Kidney epithelial cell (primary cell): ENCODE measurements around the gene B3GNT7. TPM values are rescaled to one million over a fixed set of nuclear protein-coding genes. Genes with fewer than 3 reads are reported as not detected.
"Not testable (repeated sequence)": the region's sequence is repeated elsewhere in the genome, so short reads cannot be mapped to it uniquely, and the experiment has no call there.

Experiments
- DNase-seq: peaks from one replicate; pipeline ENCODE4 v3.0.0-alpha.2; 2010; ENCODE audit warnings: low read depth
- H3K27me3 ChIP-seq: 2 replicates; pipeline ENCODE4 v1.6.0; 2011; ENCODE audit warnings: low read length; ENCODE audit not compliant: control insufficient read depth, insufficient read depth
- H3K36me3 ChIP-seq: 2 replicates; pipeline ENCODE4 v1.5.1; 2011; ENCODE audit warnings: low read length; ENCODE audit not compliant: control insufficient read depth, insufficient read depth
- H3K4me3 ChIP-seq: 2 replicates; pipeline ENCODE4 v1.5.1; 2011; ENCODE audit warnings: low read depth, mild to moderate bottlenecking, control low read depth, low read length
- total RNA-seq: library from RNA; depleted of rRNA; stranded (reverse); fragments of >200 nt; gene quantifications from 2 replicates; pipeline ENCODE4 v1.2.3, GENCODE V29; 2015
- TF ChIP-seq, protein P1 (sequence below): IDR thresholded peaks from 2 replicates; pipeline ENCODE4 v1.5.1; 2011; ENCODE audit warnings: mild to moderate bottlenecking, moderate library complexity, low read length, control low read depth, inconsistent platforms; ENCODE audit not compliant: insufficient read depth, poor library complexity, severe bottlenecking

The B3GNT7 gene
- total RNA-seq, 1 donor from 2014 or later: 8.8 TPM

DNA sequence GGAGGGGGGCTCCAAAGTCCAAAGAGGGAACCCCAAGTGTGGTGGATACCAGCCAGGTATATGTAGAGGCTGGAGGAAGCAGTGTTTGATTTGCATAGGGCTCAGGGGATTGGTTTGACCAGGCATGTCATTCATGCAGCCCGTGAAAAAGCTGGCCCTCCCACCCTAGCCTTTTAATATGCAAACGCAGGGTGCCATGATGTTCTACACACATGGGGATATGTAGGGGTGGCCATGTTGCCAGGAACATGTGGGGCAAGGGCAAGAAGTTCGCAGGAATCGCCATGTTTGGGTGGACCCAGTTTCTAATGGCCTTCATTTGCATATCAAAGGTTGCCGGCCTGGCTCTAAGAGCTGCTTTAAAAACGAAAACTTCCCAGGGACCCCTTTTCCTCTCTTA, 33.6 kb downstream of the B3GNT7 start:
- no peak overlapping the region for H3K4me3 ChIP-seq
- H3K27me3 ChIP-seq: no peaks in the 10 kb centered on the region
- no peak for DNase-seq
- no peaks in the 10 kb centered on the region for H3K36me3 ChIP-seq
- TF ChIP-seq, protein P1, sequence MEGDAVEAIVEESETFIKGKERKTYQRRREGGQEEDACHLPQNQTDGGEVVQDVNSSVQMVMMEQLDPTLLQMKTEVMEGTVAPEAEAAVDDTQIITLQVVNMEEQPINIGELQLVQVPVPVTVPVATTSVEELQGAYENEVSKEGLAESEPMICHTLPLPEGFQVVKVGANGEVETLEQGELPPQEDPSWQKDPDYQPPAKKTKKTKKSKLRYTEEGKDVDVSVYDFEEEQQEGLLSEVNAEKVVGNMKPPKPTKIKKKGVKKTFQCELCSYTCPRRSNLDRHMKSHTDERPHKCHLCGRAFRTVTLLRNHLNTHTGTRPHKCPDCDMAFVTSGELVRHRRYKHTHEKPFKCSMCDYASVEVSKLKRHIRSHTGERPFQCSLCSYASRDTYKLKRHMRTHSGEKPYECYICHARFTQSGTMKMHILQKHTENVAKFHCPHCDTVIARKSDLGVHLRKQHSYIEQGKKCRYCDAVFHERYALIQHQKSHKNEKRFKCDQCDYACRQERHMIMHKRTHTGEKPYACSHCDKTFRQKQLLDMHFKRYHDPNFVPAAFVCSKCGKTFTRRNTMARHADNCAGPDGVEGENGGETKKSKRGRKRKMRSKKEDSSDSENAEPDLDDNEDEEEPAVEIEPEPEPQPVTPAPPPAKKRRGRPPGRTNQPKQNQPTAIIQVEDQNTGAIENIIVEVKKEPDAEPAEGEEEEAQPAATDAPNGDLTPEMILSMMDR: no peak

DNA sequence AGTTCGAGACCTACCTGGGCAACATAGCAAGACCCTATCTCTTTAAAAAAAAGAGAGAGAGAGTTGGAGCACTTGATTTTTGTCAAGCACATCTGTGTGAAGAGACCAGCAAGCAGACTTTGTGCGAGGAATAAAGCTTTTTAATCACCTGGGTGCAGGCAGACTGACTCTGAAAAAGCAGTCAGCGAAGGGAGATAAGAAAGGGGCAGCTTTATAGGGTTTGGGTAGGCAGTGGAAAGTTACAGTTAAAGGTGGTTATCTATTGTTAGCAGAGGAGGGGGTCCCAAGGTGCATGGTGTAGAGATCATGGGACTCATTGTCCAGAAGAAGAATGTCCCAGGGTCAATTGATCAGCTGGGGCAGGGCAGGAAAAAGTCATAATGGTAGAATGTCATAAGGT, 34.4 kb downstream of the B3GNT7 start:
- Histone ChIP-seq H3K36me3 (no peaks in the 10 kb centered on the region), H3K27me3 (no peaks in the 10 kb centered on the region), H3K4me3 (no peak overlapping the region)
- DNase-seq: no peak
- TF ChIP-seq, protein P1: no peak

DNA sequence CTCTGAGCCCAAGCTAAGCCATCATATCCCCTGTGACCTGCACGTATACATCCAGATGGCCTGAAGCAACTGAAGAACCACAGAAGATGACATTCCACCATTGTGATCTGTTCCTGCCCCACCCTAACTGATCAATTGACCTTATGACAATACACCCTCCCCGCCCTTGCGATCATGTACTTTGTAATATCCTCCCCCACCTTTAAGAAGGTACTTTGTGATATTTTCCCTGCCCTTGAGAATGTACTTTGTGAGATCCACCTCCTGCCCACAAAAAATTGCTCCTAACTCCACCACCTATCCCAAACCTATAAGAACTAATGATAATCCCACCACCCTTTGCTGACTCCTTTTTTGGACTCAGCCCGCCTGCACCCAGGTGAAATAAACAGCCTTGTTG, 34.9 kb downstream of the B3GNT7 start:
- H3K27me3 ChIP-seq, H3K4me3 ChIP-seq, H3K36me3 ChIP-seq, DNase-seq: not testable (repeated sequence)

DNA sequence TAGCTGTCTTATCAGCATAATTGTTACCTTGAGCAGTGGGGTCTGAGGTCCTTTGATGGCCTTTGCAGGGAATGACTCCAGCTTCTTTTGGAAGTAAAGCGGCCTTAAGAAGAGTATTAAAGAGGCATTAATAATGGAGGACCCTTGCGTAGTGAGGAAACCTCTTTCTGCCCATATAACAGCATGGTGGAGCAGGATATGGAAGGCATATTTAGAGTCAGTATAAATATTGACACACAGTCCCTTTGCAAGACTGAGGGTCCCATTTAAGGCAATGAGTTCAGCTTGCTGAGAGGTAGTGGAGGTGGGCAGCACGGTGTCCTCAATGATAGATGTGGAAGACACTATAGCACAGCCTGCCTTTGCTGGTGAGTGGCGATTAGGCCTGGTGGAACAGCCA, 36.1 kb downstream of the B3GNT7 start:
- Histone ChIP-seq H3K4me3 (no peak overlapping the region), H3K36me3 (no peaks in the 10 kb centered on the region), H3K27me3 (no peaks in the 10 kb centered on the region)
- TF ChIP-seq, protein P1: no peak
- no peak for DNase-seq

DNA sequence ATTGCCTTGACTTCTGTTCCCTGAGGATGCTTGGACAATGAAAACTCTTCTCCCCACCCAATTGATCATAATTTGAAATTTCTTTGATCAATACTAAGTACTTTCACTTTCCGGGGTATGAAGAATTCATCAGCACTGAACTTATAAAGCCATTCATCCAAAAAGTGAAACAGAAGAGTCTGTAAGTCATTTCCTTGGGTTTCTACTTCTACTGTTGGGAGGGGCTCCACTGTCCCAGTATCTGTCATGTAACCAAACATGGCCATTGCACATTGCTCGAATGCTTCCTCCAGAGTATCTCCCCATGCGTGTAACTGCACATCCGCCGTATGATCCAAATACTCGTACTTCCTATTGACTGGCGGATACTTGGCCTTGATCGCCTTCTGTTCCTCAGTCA, 38.5 kb downstream of the B3GNT7 start:
- H3K36me3 ChIP-seq: no peaks in the 10 kb centered on the region
- no peak for DNase-seq
- TF ChIP-seq, protein P1: no peak
- H3K4me3 ChIP-seq: no peak overlapping the region
- H3K27me3 ChIP-seq: no peaks in the 10 kb centered on the region

DNA sequence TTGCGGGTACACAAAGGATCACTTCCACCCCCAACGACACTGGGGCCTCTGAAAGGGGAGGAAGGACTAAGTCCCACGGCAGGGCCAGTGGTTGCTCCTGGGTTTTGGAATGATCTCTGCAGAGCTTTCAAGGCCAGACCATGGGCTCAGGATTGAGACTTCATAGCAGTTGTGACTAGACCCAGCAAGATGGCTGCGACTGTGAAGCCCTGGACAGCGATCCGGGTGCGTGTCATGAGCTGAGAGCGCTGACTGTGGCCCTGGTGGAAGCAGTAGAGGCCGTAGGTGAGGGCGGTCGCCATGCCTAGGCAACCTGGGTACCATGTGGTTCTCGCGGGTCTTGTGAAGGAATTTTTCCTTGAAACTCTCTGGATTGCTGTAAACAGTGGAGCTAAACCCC, 41.4 kb downstream of the B3GNT7 start:
- H3K27me3 ChIP-seq: no peaks in the 10 kb centered on the region

More for the DNA sequence above, 41.4 kb downstream of the B3GNT7 start:
- Histone ChIP-seq H3K36me3 (no peaks in the 10 kb centered on the region), H3K4me3 (no peak overlapping the region)
- TF ChIP-seq, protein P1: no peak
- no peak for DNase-seq
